Activated CD4-positive, alpha-beta T cell treated with anti-CD3 and anti-CD28 coated beads, Interleukin-2, amount 10 ng/mL, durations not matched to agents 7 days and 5 days (primary cell): ENCODE measurements around the gene RHCG. TPM values are rescaled to one million over a fixed set of nuclear protein-coding genes. Genes with fewer than 3 reads are reported as not detected.
A peak's percentile ranks its signal among the peaks of the same experiment; 100 is the strongest.

Experiments
- CTCF ChIA-PET: fragments of 350-600 bp; sonication (Branson Sonifier 250); formaldehyde crosslinking; loops from one replicate; lab custom pipeline; 2021; ENCODE audit warnings: antibody characterized with exemption; lab: Charles Lee
- POLR2A ChIA-PET: fragments of 350-600 bp; sonication (Branson Sonifier 250); formaldehyde crosslinking; loops from one replicate; lab custom pipeline; 2021; ENCODE audit warnings: antibody characterized with exemption; lab: Charles Lee
- DNase-seq: peaks from one replicate; pipeline ENCODE4 v3.0.0-alpha.2; 2020
- H3K27ac Mint-ChIP-seq: one replicate; pipeline ENCODE4 v1.8.0; 2021; ENCODE audit warnings: mild to moderate bottlenecking, moderate library complexity, mixed read lengths
- H3K27me3 Mint-ChIP-seq: one replicate; pipeline ENCODE4 v1.8.0; 2021; ENCODE audit warnings: mixed read lengths
- H3K36me3 Mint-ChIP-seq: one replicate; pipeline ENCODE4 v1.8.0; 2021; ENCODE audit warnings: low read depth, mixed read lengths
- H3K4me1 Mint-ChIP-seq: one replicate; pipeline ENCODE4 v1.8.0; 2021; ENCODE audit warnings: mixed read lengths
- H3K4me3 Mint-ChIP-seq: one replicate; pipeline ENCODE4 v1.8.0; 2021; ENCODE audit warnings: mild to moderate bottlenecking, moderate library complexity, mixed read lengths
- H3K9me3 Mint-ChIP-seq: one replicate; pipeline ENCODE4 v1.8.0; 2021; ENCODE audit warnings: mixed read lengths
- total RNA-seq, 2 experiments: library from RNA; stranded (reverse); gene quantifications; one replicate each; pipeline ENCODE4 v1.2.3, GENCODE V29; 2021

The RHCG gene
- total RNA-seq, 2 experiments from 2014 or later: not detected

DNA sequence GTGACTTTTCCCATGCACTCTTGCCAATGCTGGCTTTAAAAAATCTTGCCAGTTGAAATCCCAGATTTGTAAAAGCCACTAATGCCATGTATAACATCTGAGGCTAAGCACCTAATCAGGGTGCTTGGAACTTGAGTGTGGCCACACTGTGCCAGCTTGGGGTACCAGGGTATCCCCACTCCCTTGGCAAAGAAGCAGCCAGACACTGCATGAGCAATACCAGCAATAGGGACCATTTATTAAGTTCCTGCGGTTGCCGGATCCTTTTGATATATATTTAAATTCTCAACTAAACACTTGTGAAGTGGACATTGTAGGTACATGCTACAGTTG lies 2.2 kb upstream of the RHCG start:
- DNase-seq: no peak
- peaks cover 36% of the 10 kb centered on the region for H3K27me3 Mint-ChIP-seq
- no peaks in the 10 kb centered on the region for H3K9me3 Mint-ChIP-seq
- peaks cover 2% of the 10 kb centered on the region for H3K4me1 Mint-ChIP-seq
- ChIA-PET CTCF (no interaction called here), POLR2A (no interaction called here)
- H3K36me3 Mint-ChIP-seq: no peaks in the 10 kb centered on the region
- H3K27ac Mint-ChIP-seq: no peak overlapping the region
- H3K4me3 Mint-ChIP-seq: no peak overlapping the region

DNA sequence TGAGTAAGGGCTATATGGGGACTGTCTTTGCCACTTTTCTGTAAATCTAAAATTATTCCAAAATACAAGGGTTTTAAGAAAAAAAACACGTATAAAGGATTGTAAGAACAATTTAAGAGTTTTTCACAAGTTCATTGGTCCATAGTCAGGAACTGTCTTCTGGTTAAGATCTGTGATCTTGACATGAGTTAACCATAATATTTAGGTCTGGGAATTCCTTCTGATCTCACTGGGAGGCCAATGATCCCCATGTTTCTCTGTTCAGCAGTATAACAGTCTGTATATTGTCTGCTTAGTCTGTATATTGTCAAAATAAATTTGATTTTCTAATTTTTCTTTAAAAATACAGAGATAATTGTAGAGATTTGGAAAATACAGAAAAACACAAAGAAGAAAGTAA lies 848 bp upstream of the RHCG start:
- ChIA-PET CTCF (no interaction called here), POLR2A (no interaction called here)
- Mint-ChIP-seq H3K36me3 (no peaks in the 10 kb centered on the region), H3K4me1 (peaks cover 2% of the 10 kb centered on the region), H3K27me3 (peaks cover 36% of the 10 kb centered on the region), H3K4me3 (no peak overlapping the region), H3K9me3 (no peaks in the 10 kb centered on the region), H3K27ac (no peak overlapping the region)
- no peak for DNase-seq

DNA sequence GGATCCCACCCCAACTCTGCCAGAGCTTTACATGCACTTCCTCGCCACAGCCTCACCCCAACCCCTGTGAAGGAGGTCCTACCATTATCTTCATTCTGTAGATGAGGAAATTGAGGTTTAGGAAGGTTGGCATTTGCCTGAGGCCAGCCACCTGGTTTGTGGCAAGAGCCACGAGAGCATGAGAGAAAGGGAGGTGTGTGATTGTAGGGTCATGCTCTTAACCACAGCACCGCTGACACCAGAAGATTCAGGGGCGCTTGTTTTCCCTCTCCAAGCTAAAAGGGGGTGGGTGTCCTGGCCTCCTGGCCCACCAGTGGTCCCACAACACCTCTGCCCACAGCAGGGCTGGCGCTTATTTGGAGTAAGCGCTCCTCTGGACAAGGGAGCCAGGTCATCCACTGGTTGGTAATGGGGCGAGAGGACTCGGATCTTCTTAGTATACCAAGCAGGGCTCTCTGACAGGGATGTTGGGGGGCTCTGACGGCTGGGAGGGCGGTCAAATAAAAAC lies 691 bp downstream of the RHCG start:
- no peak overlapping the region for H3K27ac Mint-ChIP-seq
- peaks cover 36% of the 10 kb centered on the region for H3K27me3 Mint-ChIP-seq
- no peaks in the 10 kb centered on the region for H3K36me3 Mint-ChIP-seq
- DNase-seq: no peak
- H3K4me1 Mint-ChIP-seq: peaks cover 2% of the 10 kb centered on the region
- no peaks in the 10 kb centered on the region for H3K9me3 Mint-ChIP-seq
- ChIA-PET POLR2A (no interaction called here), CTCF (interaction anchor here (2.0 kb wide), 1 partner anchor 137 kb away, joined by 6 read pairs; no protein-coding TSS in a partner anchor)
- H3K4me3 Mint-ChIP-seq: no peak overlapping the region

DNA sequence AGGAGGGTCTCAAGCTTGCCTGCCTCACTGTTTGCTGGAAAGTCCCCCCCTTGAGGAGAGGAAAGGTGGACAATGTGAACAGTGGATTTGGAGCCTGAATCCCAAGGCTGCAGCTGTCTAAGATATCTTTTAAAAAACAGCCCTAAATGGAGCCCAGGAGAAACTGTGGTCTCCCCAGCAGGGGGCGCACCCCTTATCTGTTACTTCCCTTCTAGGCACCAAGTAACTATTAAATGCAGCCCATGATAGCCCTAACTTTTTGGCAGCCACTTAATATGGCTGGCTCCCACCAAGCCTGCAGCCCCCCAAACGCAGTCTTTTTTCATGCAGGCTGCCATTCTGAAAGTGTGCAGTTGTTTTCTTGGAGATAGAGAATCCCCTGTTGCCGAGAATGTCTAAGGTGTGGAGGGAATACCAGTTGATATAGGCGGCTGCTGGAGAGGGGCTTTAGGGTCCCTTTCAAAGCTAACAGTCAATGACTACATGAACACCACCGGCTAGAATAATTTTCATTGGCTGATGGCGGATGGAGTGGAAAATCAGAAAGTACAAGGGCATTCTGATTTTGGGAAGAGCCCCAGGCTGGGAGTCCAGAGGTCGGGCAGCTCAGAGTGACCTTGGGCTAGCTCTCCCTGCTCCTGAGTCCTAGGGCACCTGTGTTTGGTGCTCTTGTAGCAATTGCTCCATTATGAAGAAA lies 1.3 kb downstream of the RHCG start:
- Mint-ChIP-seq H3K4me1 (peaks cover 2% of the 10 kb centered on the region), H3K27ac (no peak overlapping the region), H3K36me3 (no peaks in the 10 kb centered on the region), H3K27me3 (peaks cover 38% of the 10 kb centered on the region), H3K4me3 (no peak overlapping the region), H3K9me3 (no peaks in the 10 kb centered on the region)
- DNase-seq: peak; percentile 40
- ChIA-PET POLR2A (no interaction called here), CTCF (interaction anchor here (2.0 kb wide), 1 partner anchor 136 kb away, joined by 6 read pairs; no protein-coding TSS in a partner anchor)

DNA sequence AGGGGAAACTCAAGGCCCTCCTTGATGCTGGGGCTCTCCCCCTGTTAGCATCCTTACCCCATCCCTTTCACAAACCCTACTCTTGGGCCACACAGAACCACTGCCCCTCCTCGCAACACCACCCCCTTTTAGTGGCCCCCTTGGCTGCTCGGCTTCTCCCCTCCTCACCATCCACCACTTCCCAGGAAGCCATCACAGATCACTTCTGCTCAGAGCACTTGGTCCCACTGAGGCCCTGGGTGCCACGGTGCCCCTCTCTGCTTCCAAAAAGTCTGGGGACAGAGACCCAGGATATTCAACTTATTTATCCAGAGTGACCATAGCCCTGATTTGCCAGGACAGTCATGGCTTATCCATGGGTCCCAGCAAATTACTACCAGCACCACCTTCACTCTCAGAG lies 2.4 kb downstream of the RHCG start:
- POLR2A ChIA-PET: no interaction called here
- Mint-ChIP-seq H3K27ac (no peak overlapping the region), H3K27me3 (peaks cover 35% of the 10 kb centered on the region), H3K36me3 (no peaks in the 10 kb centered on the region), H3K4me1 (peaks cover 2% of the 10 kb centered on the region), H3K9me3 (no peaks in the 10 kb centered on the region), H3K4me3 (no peak overlapping the region)
- no peak for DNase-seq
- CTCF ChIA-PET: interaction anchor here (0.6 to 2.0 kb wide), 2 partner anchors 12 to 135 kb away, joined by 4 to 6 read pairs; no protein-coding TSS in a partner anchor

DNA sequence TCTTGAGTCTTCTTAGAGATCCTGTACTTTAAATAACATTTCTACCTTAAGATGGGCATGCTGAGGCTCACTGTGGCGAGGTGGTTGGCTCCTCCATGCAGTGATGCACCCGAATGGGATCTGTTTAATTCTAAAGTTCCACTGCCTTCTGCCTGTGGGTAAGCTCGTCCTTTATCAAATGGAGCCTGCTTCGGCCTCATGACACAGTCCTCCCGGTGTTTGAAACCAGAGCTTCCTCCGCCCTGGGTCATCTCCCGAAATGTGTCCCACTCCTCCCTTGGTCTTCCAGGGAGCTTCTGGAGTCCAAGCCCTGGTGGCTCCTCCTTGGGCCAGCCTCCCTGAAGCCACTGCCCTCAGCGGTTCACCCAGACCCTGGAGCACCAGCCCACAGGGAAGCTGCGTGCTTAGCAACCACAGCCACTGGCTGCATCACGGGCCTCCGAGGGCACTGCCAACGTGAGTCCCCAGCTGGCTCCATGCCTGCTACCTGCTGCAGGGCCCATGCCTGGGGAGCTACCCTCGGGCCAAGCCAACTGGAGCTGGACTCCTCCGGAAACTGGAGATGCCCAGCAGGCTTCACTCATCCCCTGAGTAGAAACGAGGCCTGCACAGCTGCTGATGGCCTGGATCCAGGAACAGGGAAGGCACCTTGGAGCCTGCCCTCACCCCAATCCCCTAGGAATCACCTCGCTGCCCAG lies 3.3 kb downstream of the RHCG start:
- Mint-ChIP-seq H3K27ac (no peak overlapping the region), H3K27me3 (peaks cover 40% of the 10 kb centered on the region), H3K4me1 (peaks cover 2% of the 10 kb centered on the region), H3K9me3 (no peaks in the 10 kb centered on the region), H3K4me3 (no peak overlapping the region), H3K36me3 (no peaks in the 10 kb centered on the region)
- no peak for DNase-seq
- ChIA-PET CTCF (no interaction called here), POLR2A (no interaction called here)

DNA sequence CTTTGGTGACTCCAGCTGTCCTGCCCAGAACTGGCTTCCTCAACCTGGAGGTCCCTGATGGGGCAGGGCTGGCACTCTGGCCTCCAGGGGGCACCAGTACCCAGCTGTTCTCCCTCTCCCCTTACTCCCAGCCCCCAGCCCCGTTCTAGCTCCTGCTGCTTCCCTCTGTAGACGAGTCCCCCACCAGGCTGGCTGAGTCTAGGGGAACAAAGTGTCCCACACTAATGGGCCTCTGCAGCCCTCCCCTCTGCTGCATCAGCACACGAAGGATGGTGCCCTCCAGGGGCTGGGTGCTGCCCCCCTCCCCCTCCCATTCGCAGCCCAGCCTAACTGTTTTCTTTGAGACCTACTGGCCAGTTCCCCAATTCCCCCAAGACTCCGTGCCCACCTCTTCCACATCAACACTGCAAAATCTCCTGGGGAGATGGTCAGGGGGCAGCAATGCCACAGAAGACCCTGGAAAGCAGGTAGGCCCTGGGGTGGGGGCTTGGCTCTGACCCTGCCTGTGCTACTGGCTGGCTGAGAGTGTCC lies 4.2 kb downstream of the RHCG start:
- no peaks in the 10 kb centered on the region for H3K36me3 Mint-ChIP-seq
- ChIA-PET CTCF (interaction anchor here (0.7 to 2.2 kb wide), 4 partner anchors 8 to 140 kb away, joined by 3 to 6 read pairs (median 4); no protein-coding TSS in a partner anchor), POLR2A (no interaction called here)
- H3K9me3 Mint-ChIP-seq: no peaks in the 10 kb centered on the region
- H3K27me3 Mint-ChIP-seq: peaks cover 37% of the 10 kb centered on the region
- H3K4me1 Mint-ChIP-seq: peaks cover 2% of the 10 kb centered on the region
- no peak overlapping the region for H3K27ac Mint-ChIP-seq
- H3K4me3 Mint-ChIP-seq: no peak overlapping the region
- DNase-seq: no peak

DNA sequence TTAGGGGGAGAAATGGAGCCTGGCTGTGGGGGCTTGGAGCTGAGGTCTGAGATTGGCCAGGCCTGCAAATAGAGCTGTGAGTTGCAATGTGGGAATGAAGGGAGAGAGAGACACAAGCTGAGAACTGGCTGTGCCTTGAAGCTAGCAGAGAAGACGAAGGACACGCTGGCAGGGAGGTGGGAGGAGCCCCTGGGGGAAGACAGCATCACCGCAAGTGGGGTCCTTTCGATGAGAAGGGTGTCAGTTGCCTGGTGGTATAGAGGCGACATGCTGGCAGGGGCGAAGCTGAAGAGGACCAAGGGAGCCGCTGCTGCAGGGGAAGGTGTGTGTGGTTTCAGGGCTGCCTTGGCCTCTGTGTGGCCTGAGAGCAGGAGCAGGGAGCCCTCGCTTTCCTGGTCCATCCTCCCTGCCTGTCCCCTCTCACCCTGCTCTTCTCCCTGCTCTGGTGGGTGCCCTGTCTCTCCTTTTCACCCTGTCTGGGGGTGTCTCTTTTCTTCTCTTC lies 5.5 kb downstream of the RHCG start:
- CTCF ChIA-PET: interaction anchor here (0.7 to 2.2 kb wide), 2 partner anchors 9 to 493 kb away, joined by 3 to 4 read pairs; no protein-coding TSS in a partner anchor
- POLR2A ChIA-PET: no interaction called here
- no peaks in the 10 kb centered on the region for H3K9me3 Mint-ChIP-seq

DNA sequence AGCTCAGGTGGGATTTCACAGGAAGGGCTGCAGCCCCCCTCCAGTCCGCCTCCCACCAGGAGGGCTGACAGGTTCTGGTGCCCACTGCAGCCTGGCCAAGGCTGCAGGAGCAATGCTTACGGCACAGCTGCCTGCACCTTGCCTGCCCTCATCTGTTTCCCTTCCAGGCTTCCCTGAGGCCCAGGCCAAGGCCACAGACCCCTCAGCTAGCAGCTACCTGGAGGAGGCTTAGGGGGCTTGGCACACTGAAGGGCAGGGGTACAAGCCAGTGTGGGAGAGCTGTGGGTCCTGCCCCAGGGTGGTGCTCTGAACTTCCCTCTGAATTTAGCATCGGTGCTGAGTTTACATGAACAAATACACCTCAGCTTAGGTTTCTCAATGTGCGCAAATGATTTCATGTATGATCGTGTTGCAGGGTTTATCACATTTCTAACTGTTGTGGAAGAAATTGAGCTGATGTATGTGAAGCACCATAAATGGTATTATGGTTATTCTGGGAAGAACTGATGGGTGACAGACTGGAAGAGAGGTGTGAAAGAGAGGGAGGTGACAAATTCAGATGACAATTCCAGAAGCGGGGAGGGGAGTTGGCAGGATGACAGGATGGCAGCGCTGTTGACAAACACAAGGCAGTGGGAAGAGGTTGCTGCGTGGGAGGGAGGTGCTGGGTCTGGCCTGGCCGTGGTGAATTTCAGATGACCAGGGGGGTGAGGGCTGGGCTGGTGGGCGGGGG lies 6.1 kb downstream of the RHCG start:
- no peak overlapping the region for H3K4me3 Mint-ChIP-seq
- peaks cover 32% of the 10 kb centered on the region for H3K27me3 Mint-ChIP-seq
- no peak overlapping the region for H3K27ac Mint-ChIP-seq
- ChIA-PET CTCF (interaction anchor here (2.2 kb wide), 1 partner anchor 10 kb away, joined by 4 read pairs; no protein-coding TSS in a partner anchor), POLR2A (no interaction called here)
- DNase-seq: no peak
- H3K9me3 Mint-ChIP-seq: no peaks in the 10 kb centered on the region
- H3K36me3 Mint-ChIP-seq: no peaks in the 10 kb centered on the region
- H3K4me1 Mint-ChIP-seq: peaks cover 4% of the 10 kb centered on the region

More for the DNA sequence above, 5.5 kb downstream of the RHCG start:
- H3K27me3 Mint-ChIP-seq: peaks cover 34% of the 10 kb centered on the region
- H3K4me3 Mint-ChIP-seq: no peak overlapping the region
- no peak overlapping the region for H3K27ac Mint-ChIP-seq
- H3K36me3 Mint-ChIP-seq: no peaks in the 10 kb centered on the region
- peaks cover 5% of the 10 kb centered on the region for H3K4me1 Mint-ChIP-seq
- no peak for DNase-seq

DNA sequence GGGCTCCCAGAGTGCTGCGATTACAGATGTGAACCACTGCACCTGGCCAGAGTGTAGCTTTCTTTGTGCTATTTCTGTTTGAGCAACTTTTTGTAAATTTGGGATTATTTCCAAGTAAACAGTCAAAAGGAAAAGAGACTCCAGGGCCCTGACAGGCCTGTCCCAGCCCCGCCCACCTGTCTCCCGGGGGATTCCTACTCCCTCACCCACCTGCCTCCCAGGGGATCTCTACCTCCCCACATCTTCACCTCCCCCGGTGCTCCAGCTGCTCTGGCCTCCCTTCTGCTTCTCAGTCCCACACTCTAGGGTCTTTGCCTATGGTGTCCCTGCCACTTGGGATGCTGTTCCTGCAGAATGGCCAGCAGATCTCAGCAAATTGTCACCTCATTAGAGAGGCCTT lies 7.0 kb downstream of the RHCG start:
- no peak for DNase-seq
- H3K27me3 Mint-ChIP-seq: peaks cover 31% of the 10 kb centered on the region

DNA sequence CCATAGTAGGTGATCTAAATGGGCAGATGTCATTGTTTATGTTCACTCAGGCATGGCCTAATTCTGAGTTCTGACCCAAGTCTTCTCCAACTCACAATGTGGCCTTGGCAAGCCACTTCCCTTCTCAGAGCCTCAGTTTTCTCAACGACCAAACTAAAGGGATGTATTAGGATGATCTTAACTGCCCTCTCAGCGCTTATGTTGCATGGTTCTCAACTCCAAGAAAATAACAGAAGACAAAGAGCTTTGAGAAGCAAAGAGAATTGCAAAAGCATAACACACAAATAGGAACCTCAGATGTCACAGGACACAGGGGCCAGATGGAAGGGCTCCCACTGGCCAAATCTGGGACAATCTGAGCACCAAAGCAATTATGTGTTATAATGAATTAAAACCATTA lies 8.6 kb downstream of the RHCG start:
- peaks cover 4% of the 10 kb centered on the region for H3K4me1 Mint-ChIP-seq
- H3K4me3 Mint-ChIP-seq: no peak overlapping the region
- peaks cover 25% of the 10 kb centered on the region for H3K27me3 Mint-ChIP-seq
- no peak for DNase-seq
- POLR2A ChIA-PET: no interaction called here
- no peak overlapping the region for H3K27ac Mint-ChIP-seq
- H3K36me3 Mint-ChIP-seq: no peaks in the 10 kb centered on the region
- no peaks in the 10 kb centered on the region for H3K9me3 Mint-ChIP-seq
- CTCF ChIA-PET: no interaction called here

More for the DNA sequence above, 7.0 kb downstream of the RHCG start:
- peaks cover 4% of the 10 kb centered on the region for H3K4me1 Mint-ChIP-seq
- H3K27ac Mint-ChIP-seq: no peak overlapping the region
- no peaks in the 10 kb centered on the region for H3K9me3 Mint-ChIP-seq
- ChIA-PET POLR2A (no interaction called here), CTCF (no interaction called here)
- no peaks in the 10 kb centered on the region for H3K36me3 Mint-ChIP-seq
- no peak overlapping the region for H3K4me3 Mint-ChIP-seq

DNA sequence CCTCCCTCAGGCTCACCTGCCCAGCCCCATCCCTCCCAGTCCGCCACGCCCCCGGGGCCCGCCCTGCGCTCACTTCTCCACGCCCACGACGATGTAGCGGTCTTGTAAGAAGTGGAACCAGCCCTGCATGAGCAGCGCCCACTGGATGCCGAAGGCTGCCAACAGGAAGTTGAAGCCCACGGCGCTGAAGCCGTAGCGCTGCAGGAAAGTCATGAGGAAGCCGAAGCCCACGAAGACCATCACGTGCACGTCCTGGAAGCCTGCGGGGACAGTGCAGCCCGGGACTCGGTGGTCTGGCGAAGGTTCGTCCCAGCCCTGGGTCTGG lies 9.7 kb downstream of the RHCG start:
- Mint-ChIP-seq H3K36me3 (no peaks in the 10 kb centered on the region), H3K4me3 (no peak overlapping the region), H3K9me3 (no peaks in the 10 kb centered on the region), H3K27me3 (peaks cover 25% of the 10 kb centered on the region), H3K4me1 (peaks cover 4% of the 10 kb centered on the region), H3K27ac (no peak overlapping the region)
- ChIA-PET CTCF (no interaction called here), POLR2A (no interaction called here)
- peak; percentile 27 for DNase-seq
